Ammon's horn (tissue), 1 donor: ENCODE measurements around the gene GARIN5B.
"Not testable (repeated sequence)": the region's sequence is repeated elsewhere in the genome, so short reads cannot be mapped to it uniquely, and the experiment has no call there.

ENCODE experiments used
- DNase-seq: peaks from one replicate; pipeline ENCODE4 v3.0.0-alpha.2; 2016; ENCODE audit warnings: low spot score

GARIN5B gene

DNA sequence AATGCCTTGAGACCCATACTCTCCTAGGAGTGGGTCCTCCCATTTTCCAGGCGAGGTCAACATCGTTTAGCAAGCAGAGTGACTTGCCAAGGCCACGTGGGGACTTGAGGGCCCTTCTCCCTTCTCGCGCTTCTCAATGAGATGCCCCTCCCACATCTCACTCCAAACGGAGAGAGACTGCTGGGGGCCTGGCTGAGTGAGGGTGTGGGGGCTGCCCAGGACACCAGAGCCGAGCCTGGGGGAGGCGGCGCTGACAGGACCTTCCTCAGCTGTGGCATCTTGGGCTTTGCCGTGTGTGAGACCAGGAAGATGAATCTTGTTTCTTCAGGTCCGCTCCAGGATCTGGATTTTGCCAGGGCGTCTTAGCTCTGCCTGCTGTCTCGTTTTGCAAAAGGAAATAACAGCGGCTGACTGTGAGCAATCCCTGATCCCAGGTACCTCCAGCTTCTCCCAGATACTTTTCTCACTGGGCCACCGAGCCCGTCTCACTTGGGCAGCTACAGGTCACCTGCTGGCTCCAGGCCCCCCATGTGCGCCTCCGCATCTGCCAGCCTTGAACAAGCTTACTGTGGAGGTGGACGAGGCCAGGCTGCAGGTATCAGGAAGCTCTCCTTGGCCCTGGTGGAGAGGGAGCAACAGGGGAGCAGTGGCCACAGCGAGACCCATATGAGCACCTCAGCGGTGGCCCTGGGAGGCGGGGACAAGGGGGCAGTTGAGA, 14.6 kb downstream of the GARIN5B start:
- no peak for DNase-seq

DNA sequence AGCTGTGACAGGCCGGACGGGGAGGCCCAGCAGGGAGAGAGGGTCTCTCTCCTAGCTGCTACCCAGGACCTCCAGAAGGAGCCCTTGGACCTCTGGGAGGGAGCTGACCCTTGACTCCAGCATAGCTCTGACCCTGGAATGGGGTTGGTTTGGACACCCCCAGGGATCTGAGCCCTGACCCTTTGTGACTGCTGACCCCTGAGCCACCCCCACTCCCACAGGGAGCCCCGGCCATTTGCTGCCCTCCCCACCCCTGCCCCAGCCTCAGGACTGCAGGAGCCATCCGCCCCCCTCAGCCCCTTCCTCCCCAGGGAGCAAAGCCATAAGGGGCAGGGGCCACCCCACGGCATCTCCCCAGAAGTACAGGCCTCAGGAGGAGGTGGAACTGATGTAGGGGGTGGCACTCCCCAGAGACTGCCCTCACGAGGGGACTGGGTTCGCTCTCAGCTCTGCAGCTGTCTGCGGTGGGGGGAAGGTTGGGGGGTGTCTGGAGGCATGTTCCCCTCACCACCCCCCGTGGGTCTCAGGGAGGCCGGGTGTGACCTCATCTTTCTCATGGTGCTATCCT, 15.5 kb downstream of the GARIN5B start:
- DNase-seq = no peak

DNA sequence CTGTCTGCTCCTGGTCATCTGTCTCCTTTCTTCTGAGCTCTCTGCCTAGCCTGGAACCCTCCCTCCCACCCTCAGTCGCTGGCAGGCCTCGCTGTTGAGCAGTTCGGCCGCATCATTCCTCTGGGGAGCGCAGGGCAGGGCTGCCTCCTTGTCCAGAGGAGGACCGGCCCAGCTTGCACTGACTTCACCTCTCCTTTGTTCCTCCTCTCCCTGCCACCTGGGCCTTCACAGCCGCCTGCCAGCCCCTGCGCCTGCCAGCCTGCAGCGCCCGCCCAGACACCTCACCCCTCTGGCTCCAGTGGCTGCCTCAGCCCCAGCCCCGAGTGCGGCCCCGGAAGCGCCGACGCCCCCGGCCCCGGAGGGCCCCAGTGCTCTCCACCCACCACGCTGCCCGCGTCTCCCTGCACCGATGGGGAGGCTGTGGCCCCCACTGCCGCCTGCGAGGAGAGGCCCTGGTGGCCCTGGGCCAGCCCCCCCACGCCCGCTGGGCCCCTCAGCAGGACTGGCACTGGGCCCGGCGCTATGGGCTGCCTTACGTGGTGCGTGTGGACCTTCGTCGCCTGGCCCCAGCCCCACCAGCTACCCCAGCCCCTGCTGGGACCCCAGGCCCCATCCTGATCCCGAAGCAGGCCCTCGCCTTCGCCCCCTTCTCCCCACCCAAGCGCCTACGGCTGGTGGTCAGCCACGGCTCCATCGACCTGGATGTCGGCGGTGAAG, 16.2 kb downstream of the GARIN5B start:
- no peak for DNase-seq

DNA sequence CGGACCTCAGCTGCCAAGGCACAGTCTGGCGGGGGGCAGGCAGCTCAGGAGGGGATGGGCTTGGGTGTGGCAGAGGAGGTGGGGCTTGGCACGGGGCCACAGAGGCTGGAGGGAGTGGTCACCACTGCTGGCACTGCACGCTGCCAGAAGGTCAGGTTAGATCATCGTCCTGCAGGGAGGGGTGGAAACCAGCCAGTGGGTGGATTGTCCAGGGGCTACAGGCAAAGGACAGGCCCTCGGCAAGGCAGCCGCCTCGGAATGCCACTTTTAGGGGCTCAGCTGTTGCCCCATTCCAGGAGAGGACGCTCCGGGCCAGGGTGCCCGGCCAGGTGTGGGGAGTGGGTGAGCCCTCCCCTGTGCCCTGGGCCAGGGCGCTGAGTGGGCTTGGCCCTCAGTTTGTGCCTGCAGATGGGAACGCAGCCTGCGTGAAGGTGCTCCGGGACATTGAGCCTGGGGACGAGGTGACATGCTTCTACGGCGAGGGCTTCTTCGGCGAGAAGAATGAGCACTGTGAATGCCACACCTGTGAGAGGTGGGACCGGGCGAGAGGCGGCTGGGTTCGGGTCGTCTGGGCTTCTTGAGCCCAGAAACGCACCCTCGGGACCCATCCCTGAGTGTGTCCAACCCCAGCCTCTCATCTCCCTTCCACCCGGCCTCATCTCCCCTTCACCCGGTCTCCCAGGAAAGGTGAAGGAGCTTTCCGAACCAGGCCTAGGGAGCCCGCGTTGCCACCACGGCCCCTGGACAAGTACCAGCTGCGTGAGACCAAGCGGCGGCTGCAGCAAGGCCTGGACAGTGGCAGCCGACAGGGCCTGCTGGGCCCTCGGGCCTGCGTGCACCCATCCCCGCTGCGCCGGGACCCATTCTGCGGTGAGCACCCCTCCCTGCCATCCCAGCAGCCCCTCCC, 17.0 kb downstream of the GARIN5B start:
- no peak for DNase-seq

DNA sequence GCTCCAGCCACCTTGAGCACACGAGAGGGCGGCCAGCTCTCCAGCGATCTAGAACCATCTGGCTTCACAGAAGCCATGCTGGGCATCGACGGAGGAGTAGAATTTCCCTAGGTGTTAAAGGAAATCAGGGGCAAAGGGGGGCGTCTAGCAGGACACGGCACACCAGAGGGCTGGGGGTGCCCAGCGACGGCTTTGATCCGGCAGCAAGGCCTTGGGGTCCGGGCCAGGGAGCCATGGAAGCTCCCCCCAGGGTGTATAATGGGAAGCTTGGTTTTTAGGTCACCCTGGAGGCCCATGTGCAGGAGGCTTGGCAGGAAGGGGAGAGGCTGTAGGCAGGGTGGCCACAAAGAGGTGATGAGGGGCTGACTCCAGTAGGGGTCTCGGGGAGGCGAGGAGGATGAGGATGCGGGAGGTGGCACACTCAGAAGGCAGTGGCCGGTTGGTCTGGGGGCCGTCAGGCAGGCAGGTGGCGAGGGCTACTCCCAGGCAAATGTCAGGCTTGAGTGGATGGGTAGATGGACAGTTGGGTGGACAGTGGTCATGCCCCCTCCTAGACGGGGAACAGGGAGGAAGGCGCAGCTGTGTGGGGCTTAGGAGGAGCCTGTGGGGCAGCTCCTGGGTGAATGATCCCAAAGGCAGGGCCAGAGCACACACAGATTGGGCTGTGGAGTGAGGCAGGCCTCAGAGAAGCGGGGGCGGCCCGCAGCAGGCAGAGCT, 17.8 kb downstream of the GARIN5B start:
- DNase-seq = no peak

- DNase-seq = peak; percentile 79
Observed at GRCh38 chr19:55344444-55344843, 18.6 kb downstream of the GARIN5B start.

- DNase-seq = no peak
Observed at GRCh38 chr19:55341595-55342531, 21.2 kb downstream of the GARIN5B start.

DNA sequence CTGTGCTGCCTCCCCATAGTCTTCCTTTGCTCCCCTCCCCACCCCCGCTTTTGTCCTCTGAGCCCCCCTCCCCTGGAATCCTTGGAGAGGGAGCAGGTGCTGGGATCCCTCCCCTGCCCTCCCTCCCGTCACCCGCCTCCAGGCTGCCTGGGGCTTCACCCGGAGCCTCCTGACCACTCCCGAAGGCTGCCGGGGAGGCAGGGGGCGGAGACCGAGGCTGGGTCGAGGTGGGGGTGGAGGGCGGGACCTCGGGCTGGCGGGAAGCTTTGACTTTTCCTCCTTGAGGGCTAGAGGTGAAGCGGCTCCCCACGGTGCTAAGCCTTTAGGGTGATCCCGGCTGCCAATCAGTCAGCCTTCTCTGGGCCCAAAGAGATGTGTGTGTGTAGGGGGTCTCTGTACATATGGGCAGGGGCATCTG, 21.9 kb downstream of the GARIN5B start:
- peak; percentile 63 for DNase-seq

GRCh38 chr19:55340784-55341147, 22.3 kb downstream of the GARIN5B start:
- DNase-seq = no peak

GRCh38 chr19:55339889-55340783, 22.9 kb downstream of the GARIN5B start:
- DNase-seq = no peak

GRCh38 chr19:55339105-55339888, 23.8 kb downstream of the GARIN5B start, which contains the start of gene KMT5C:
KMT5C (plus strand) TSS chr19:55339876; CDS start chr19:55341937, 2,061 bp downstream.
- DNase-seq = peak; percentile 100

- no peak for DNase-seq
Observed at GRCh38 chr19:55336101-55336500, 27.0 kb downstream of the GARIN5B start.

DNA sequence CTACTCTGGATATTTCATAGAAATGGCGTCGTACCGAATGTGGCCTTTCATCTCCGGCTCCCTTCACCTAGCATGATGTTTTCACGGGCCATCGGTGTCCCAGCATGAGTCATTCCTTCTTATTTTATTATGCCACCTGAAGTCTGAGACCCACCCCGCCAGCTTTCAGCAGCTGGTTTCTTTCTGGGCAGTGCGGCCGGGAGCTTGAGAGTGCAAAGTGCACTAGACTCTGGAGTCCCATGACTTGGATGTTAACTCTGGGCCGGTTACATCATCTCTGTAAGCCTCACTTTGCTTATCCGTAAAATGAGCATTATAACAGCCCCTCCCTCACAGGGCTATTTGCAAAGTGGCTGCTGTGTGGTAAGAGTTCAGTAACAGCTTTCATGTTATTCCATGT, 29.2 kb downstream of the GARIN5B start:
- no peak for DNase-seq

GRCh38 chr19:55329791-55330190, 33.3 kb downstream of the GARIN5B start:
- not testable (repeated sequence) for DNase-seq

GRCh38 chr19:55328774-55329318, 34.2 kb downstream of the GARIN5B start:
- not testable (repeated sequence) for DNase-seq

DNA sequence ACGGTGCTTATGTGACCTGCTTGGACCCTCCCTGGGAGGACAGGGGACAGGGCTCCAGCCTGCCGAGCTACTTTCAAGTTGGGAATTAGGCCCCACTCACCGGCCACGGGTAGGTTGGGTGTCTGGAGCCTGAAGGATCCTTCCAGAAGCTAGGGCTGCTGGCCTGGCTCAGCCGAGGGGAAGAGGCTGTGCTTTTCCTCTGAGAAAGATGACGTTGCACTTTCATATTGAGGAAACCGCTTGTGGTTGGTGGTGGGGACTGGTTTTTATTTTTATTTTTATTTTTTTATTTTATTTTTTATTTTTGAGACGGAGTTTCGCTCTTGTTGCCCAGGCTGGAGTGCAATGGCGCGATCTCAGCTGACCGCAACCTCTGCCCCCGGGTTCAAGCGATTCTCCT, 37.9 kb downstream of the GARIN5B start, which contains the start of gene TMEM150B:
TMEM150B (minus strand) TSS at position 170 of the 400 bp plus-strand sequence. CDS start 4,305 bp downstream, outside the sequence.
- peak; percentile 39 for DNase-seq

GRCh38 chr19:55324662-55325061, 38.4 kb downstream of the GARIN5B start:
- DNase-seq = no peak
